ENCODE results near the gene TTC28. TPM values are rescaled to one million over a fixed set of nuclear protein-coding genes. Genes with fewer than 3 reads are reported as not detected.

TTC28 gene
- total RNA-seq, 1 donor from 2014 or later, result 65.4 TPM

DNA sequence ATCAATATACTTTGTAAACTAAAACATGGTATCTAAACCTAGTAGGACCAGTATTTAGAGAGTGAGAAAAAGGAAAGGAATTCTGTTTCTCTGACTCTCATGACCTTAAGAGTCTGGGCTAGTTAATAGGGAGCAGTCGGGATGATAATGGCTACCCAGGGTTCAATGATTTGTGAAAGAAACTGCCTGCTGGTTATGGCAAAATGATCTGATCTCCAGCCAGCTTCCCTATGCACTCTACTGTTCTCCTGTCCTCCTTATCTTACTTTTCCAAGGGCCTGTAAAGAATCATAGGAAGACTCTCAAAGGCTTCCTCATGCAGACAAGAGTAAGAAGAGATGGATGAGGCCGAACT lies 567.5 kb downstream of the TTC28 start:
- H3K27ac Mint-ChIP-seq (ENCODE audit: unreplicated experiment), result no peak overlapping the region
- H3K4me1 Mint-ChIP-seq, result peaks cover 23% of the 10 kb centered on the region

DNA sequence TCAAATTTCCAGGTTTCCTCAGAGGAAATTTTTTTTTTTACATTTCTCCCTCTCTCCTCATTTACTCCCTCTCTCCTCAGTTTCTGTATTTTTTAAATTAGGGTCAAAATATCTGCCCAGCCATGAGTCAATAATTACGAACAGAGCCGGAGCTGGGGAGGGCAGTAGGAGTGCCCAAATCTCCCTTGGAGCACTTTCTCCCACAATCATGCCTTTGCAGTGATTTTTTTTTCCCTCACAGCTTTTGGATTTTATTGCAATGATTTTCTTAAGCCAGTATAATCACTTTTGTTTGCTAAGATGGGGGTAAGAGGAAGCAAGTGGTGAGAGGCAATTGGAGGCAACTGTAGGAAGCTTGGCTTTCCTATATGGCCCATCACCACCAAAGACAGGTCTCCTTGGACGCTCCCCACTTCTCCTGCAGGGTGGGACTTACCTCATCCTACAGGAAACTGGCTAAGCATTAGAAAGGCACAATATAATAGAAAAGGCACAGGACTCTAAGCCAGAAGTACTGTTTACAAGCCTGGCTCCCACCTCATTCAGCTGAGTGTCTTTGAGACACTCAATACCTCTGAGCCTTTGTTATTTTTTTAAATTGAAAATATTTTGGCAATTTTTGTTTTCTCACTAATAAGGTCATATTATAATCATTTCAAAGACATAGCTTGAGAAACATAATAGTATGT lies 568.0 kb downstream of the TTC28 start:
- Mint-ChIP-seq H3K27ac (ENCODE audit: unreplicated experiment) (no peak overlapping the region), H3K4me1 (peaks cover 23% of the 10 kb centered on the region), H3K27me3 (ENCODE audit: low read depth) (no peaks in the 10 kb centered on the region), H3K9me3 (no peaks in the 10 kb centered on the region), H3K4me3 (no peak overlapping the region), H3K36me3 (ENCODE audit: low read depth) (no peaks in the 10 kb centered on the region)
- no peak for DNase-seq (ENCODE audit: low read depth, low spot score)
- TF ChIP-seq, protein P1, sequence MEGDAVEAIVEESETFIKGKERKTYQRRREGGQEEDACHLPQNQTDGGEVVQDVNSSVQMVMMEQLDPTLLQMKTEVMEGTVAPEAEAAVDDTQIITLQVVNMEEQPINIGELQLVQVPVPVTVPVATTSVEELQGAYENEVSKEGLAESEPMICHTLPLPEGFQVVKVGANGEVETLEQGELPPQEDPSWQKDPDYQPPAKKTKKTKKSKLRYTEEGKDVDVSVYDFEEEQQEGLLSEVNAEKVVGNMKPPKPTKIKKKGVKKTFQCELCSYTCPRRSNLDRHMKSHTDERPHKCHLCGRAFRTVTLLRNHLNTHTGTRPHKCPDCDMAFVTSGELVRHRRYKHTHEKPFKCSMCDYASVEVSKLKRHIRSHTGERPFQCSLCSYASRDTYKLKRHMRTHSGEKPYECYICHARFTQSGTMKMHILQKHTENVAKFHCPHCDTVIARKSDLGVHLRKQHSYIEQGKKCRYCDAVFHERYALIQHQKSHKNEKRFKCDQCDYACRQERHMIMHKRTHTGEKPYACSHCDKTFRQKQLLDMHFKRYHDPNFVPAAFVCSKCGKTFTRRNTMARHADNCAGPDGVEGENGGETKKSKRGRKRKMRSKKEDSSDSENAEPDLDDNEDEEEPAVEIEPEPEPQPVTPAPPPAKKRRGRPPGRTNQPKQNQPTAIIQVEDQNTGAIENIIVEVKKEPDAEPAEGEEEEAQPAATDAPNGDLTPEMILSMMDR (conservative IDR thresholded peaks at IDR 0.05), result no peak

More for the DNA sequence above, 567.5 kb downstream of the TTC28 start:
- TF ChIP-seq, protein P1 (conservative IDR thresholded peaks at IDR 0.05), result no peak
- no peaks in the 10 kb centered on the region for H3K36me3 Mint-ChIP-seq (ENCODE audit: low read depth)
- no peak overlapping the region for H3K4me3 Mint-ChIP-seq
- H3K9me3 Mint-ChIP-seq, result no peaks in the 10 kb centered on the region
- H3K27me3 Mint-ChIP-seq (ENCODE audit: low read depth), result no peaks in the 10 kb centered on the region
- DNase-seq (ENCODE audit: low read depth, low spot score), result no peak

DNA sequence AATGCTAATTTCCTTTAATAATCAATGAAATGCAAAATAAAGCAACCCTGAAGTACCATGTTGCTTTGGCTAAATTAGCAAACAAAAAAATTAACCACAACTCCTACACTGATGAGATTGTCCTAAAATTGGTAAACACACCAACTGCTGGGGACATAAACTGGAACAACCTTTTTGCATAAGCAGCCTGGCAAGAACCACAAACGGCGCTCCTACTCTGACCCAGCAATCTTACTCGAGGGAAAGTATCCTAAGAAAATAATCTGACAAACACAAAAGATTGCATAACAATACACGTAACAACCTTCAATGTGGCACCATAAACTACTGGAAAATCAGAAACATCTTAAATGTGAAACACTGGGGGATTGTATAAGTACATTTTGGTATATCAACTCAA lies 570.8 kb downstream of the TTC28 start:
- H3K36me3 Mint-ChIP-seq (ENCODE audit: low read depth), result peaks cover 8% of the 10 kb centered on the region
- no peaks in the 10 kb centered on the region for H3K9me3 Mint-ChIP-seq
- TF ChIP-seq, protein P1 (conservative IDR thresholded peaks at IDR 0.05), result no peak
- H3K4me3 Mint-ChIP-seq, result no peak overlapping the region
- H3K27ac Mint-ChIP-seq (ENCODE audit: unreplicated experiment), result no peak overlapping the region
- H3K4me1 Mint-ChIP-seq, result peaks cover 30% of the 10 kb centered on the region
- no peak for DNase-seq (ENCODE audit: low read depth, low spot score)
- no peaks in the 10 kb centered on the region for H3K27me3 Mint-ChIP-seq (ENCODE audit: low read depth)

DNA sequence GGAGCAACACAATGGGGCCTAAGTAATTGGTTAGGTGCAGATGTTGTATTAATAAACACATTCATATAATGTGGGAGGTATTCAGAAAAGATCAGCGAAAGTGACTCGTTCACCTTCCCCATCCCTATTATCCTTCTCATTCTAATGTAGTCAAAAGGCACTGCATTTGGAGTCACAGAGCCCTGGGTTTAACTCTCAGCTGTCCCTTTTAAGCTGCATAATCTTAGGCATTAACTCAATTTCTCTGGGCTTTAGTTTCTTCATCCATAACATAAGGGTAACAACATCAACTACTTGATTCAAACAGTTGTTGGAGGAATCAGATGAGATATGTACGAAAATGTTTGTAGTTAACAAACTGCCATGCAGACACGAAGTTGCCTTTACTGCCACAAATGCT lies 573.0 kb downstream of the TTC28 start:
- no peak for DNase-seq (ENCODE audit: low read depth, low spot score)
- Mint-ChIP-seq H3K4me3 (no peak overlapping the region), H3K27ac (ENCODE audit: unreplicated experiment) (no peak overlapping the region), H3K27me3 (ENCODE audit: low read depth) (no peaks in the 10 kb centered on the region), H3K36me3 (ENCODE audit: low read depth) (peaks cover 8% of the 10 kb centered on the region), H3K9me3 (no peaks in the 10 kb centered on the region), H3K4me1 (peaks cover 12% of the 10 kb centered on the region)
- TF ChIP-seq, protein P1 (conservative IDR thresholded peaks at IDR 0.05), result no peak

DNA sequence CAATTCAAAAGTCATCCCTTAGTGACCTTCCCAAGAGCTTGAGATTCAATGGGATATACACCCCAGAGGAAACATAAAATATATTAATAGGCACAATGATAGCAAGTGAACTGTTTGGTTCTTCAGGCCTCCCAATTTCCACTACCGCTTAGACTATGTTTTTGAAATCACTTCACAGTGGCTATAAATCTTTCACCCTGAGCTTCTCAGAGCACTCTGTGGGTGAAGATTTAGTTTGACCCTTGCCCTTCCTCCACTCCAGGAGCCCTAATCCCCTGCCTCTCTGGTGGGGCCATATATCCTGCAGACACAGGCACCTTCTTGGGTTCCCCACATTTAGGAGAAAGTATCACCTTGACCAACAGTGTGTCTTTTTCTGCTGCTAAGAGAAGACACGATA lies 573.7 kb downstream of the TTC28 start:
- H3K27ac Mint-ChIP-seq (ENCODE audit: unreplicated experiment), result no peak overlapping the region
- no peak for DNase-seq (ENCODE audit: low read depth, low spot score)
- TF ChIP-seq, protein P1 (conservative IDR thresholded peaks at IDR 0.05), result no peak
- H3K4me3 Mint-ChIP-seq, result no peak overlapping the region
- H3K27me3 Mint-ChIP-seq (ENCODE audit: low read depth), result no peaks in the 10 kb centered on the region
- peaks cover 12% of the 10 kb centered on the region for H3K4me1 Mint-ChIP-seq
- H3K36me3 Mint-ChIP-seq (ENCODE audit: low read depth), result peaks cover 8% of the 10 kb centered on the region
- H3K9me3 Mint-ChIP-seq, result no peaks in the 10 kb centered on the region
